MCF 10A (cell line): ENCODE results near the gene GOLGA2. TPM values are rescaled to one million over a fixed set of nuclear protein-coding genes. Genes with fewer than 3 reads are reported as not detected.
A peak's percentile ranks its signal among the peaks of the same experiment; 100 is the strongest.

Experiments
- BruUV-seq: library from RNA; stranded (reverse); fragments of 400-500 nt; replicated peaks from 2 replicates; lab custom pipeline; 2021; lab: Mats Ljungman, UMichigan
- CTCF ChIA-PET: fragments of 300-600 bp; sonication (Branson Sonifier 250); formaldehyde crosslinking; extraction: SDS; loops from one replicate; lab custom pipeline; 2021; ENCODE audit warnings: antibody characterized with exemption, inconsistent platforms; lab: Yijun Ruan, JAX
- POLR2A ChIA-PET: fragments of 300-600, 350-650 bp; sonication (Branson Sonifier 250); formaldehyde crosslinking; extraction: SDS; loops from one replicate; lab custom pipeline; 2020; ENCODE audit warnings: antibody characterized with exemption, inconsistent platforms; lab: Yijun Ruan, JAX
- DNase-seq: peaks from one replicate; pipeline ENCODE4 v3.0.0-alpha.2; 2018; ENCODE audit not compliant: unreplicated experiment
- H3K27ac Mint-ChIP-seq: one replicate; pipeline ENCODE4 v1.8.0; 2022; ENCODE audit warnings: mild to moderate bottlenecking, low read depth, mixed read lengths; ENCODE audit not compliant: unreplicated experiment
- H3K27me3 Mint-ChIP-seq: one replicate; pipeline ENCODE4 v1.8.0; 2022; ENCODE audit warnings: mixed read lengths; ENCODE audit not compliant: insufficient read depth, unreplicated experiment
- H3K36me3 Mint-ChIP-seq: one replicate; pipeline ENCODE4 v1.8.0; 2022; ENCODE audit warnings: mild to moderate bottlenecking, moderate library complexity, mixed read lengths; ENCODE audit not compliant: insufficient read depth, unreplicated experiment
- H3K4me1 Mint-ChIP-seq: one replicate; pipeline ENCODE4 v1.8.0; 2022; ENCODE audit warnings: mixed read lengths; ENCODE audit not compliant: insufficient read depth, unreplicated experiment
- H3K4me3 Mint-ChIP-seq: one replicate; pipeline ENCODE4 v1.8.0; 2022; ENCODE audit warnings: mild to moderate bottlenecking, moderate library complexity, mixed read lengths; ENCODE audit not compliant: unreplicated experiment
- H3K9me3 Mint-ChIP-seq: one replicate; pipeline ENCODE4 v1.8.0; 2022; ENCODE audit warnings: mixed read lengths; ENCODE audit not compliant: unreplicated experiment
- intact Hi-C: fragments of 100-400 bp; cut with micrococcal nuclease; formaldehyde crosslinking; loops from 2 replicates; pipeline ENCODE4 v1.14.1; 2022
- total RNA-seq: library from RNA; stranded (reverse); gene quantifications from 2 replicates; pipeline ENCODE4 v1.2.3, GENCODE V29; 2022
- TF ChIP-seq, protein P1 (sequence below): fragments of 200-600 bp; IDR thresholded peaks from one replicate; pipeline ENCODE4 v1.8.0; 2022; ENCODE audit warnings: antibody characterized with exemption, mild to moderate bottlenecking; ENCODE audit not compliant: unreplicated experiment

The GOLGA2 gene
- total RNA-seq, 1 experiment from 2014 or later, result 124 TPM

DNA sequence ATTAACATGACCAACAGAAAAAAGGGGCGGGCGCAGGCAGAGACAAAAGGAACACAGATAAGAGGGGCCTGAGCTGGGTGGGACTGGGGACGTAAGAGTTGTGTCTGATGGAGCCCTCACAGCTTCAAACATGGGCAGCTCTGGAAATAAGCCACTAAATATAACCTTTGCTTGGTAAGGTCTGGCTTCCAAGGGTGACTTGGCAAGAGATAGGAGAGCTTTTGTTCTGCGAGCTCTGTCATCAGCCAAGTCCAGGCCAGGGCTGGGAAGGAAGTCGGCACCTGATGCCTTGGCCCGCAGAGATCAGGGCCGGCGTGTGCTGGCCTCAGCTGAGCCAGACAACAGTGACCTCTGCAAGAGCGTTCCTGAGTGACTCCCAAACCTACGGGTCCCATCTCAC lies 34.7 kb upstream of the GOLGA2 start:
- DNase-seq, result no peak
- no peak overlapping the region for H3K4me3 Mint-ChIP-seq
- no peaks in the 10 kb centered on the region for H3K9me3 Mint-ChIP-seq
- H3K36me3 Mint-ChIP-seq, result peaks cover 67% of the 10 kb centered on the region
- H3K27me3 Mint-ChIP-seq, result no peaks in the 10 kb centered on the region
- H3K27ac Mint-ChIP-seq, result no peak overlapping the region
- TF ChIP-seq, protein P1, sequence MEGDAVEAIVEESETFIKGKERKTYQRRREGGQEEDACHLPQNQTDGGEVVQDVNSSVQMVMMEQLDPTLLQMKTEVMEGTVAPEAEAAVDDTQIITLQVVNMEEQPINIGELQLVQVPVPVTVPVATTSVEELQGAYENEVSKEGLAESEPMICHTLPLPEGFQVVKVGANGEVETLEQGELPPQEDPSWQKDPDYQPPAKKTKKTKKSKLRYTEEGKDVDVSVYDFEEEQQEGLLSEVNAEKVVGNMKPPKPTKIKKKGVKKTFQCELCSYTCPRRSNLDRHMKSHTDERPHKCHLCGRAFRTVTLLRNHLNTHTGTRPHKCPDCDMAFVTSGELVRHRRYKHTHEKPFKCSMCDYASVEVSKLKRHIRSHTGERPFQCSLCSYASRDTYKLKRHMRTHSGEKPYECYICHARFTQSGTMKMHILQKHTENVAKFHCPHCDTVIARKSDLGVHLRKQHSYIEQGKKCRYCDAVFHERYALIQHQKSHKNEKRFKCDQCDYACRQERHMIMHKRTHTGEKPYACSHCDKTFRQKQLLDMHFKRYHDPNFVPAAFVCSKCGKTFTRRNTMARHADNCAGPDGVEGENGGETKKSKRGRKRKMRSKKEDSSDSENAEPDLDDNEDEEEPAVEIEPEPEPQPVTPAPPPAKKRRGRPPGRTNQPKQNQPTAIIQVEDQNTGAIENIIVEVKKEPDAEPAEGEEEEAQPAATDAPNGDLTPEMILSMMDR, result no peak
- POLR2A ChIA-PET, result interaction anchor here (0.7 to 2.7 kb wide), 5 partner anchors 12 to 51 kb away, joined by 3 to 14 read pairs (median 4); partner anchors contain the start of genes COQ4, SLC27A4 and TRUB2
- BruUV-seq, result no TSS peak
- intact Hi-C loops, result no loop called here
- CTCF ChIA-PET, result no interaction called here
- no peaks in the 10 kb centered on the region for H3K4me1 Mint-ChIP-seq

DNA sequence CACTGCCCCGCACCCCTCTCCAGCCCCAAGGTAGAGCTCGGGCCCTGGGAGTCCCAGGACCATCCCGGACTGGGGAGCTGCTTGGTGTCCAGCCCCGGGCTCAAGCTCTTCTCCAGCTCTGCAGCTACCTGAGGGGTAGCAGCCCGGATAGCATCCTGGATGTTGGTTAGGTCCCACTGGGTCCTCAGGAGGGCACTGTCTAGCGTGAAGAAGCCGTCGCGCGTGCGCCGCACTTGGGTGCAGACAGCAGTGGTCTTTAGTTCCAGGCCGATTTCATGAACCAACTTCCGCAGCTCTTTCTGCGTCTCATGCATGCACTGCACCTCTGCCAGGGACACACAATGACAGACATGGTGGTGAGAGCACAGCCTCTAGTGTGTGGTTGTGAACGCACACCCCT lies 33.7 kb upstream of the GOLGA2 start:
- TF ChIP-seq, protein P1, result no peak
- no peaks in the 10 kb centered on the region for H3K27me3 Mint-ChIP-seq
- H3K4me1 Mint-ChIP-seq, result peaks cover 7% of the 10 kb centered on the region
- no TSS peak for BruUV-seq
- H3K9me3 Mint-ChIP-seq, result no peaks in the 10 kb centered on the region
- intact Hi-C loops, result no loop called here
- no peak overlapping the region for H3K27ac Mint-ChIP-seq
- H3K36me3 Mint-ChIP-seq, result peaks cover 60% of the 10 kb centered on the region
- ChIA-PET CTCF (interaction anchor here (0.6 to 1.4 kb wide), 4 partner anchors 9 to 764 kb away, joined by 3 to 9 read pairs (median 3); no protein-coding TSS in a partner anchor), POLR2A (interaction anchor here (0.6 to 2.7 kb wide), 5 partner anchors 9 to 52 kb away, joined by 3 to 14 read pairs (median 3); partner anchors contain the start of genes COQ4, SLC27A4 and TRUB2)
- no peak for DNase-seq
- H3K4me3 Mint-ChIP-seq, result no peak overlapping the region

DNA sequence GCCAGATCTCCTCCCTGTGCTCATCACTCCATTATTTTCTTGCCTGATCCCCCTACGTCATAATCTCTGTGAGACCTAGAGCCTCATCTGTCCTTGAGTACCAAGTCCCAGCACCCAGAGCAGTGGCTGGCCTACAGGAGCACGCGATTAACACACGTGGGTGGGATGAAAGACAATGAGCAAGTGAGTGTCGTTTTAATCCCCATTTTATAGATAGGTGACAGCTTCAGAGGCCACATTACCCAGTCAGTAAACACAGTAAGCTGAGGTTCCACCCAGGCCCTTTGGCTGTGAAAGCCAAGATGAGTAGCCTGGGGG lies 29.1 kb upstream of the GOLGA2 start:
- BruUV-seq, result no TSS peak
- ChIA-PET CTCF (interaction anchor here (0.6 to 3.0 kb wide), 4 partner anchors 9 to 63 kb away, joined by 3 to 21 read pairs (median 5); no protein-coding TSS in a partner anchor), POLR2A (interaction anchor here (1.0 to 2.1 kb wide), 9 partner anchors 9 to 151 kb away, joined by 3 to 11 read pairs (median 6); partner anchors contain the start of genes GOLGA2, ODF2, SWI5 and URM1)
- no peaks in the 10 kb centered on the region for H3K27me3 Mint-ChIP-seq
- H3K9me3 Mint-ChIP-seq, result no peaks in the 10 kb centered on the region
- H3K4me1 Mint-ChIP-seq, result peaks cover 15% of the 10 kb centered on the region
- DNase-seq, result peak; percentile 28
- intact Hi-C loops, result no loop called here
- H3K4me3 Mint-ChIP-seq, result no peak overlapping the region
- TF ChIP-seq, protein P1, result no peak
- peaks cover 23% of the 10 kb centered on the region for H3K36me3 Mint-ChIP-seq
- peak overlapping the region; percentile 90 for H3K27ac Mint-ChIP-seq

DNA sequence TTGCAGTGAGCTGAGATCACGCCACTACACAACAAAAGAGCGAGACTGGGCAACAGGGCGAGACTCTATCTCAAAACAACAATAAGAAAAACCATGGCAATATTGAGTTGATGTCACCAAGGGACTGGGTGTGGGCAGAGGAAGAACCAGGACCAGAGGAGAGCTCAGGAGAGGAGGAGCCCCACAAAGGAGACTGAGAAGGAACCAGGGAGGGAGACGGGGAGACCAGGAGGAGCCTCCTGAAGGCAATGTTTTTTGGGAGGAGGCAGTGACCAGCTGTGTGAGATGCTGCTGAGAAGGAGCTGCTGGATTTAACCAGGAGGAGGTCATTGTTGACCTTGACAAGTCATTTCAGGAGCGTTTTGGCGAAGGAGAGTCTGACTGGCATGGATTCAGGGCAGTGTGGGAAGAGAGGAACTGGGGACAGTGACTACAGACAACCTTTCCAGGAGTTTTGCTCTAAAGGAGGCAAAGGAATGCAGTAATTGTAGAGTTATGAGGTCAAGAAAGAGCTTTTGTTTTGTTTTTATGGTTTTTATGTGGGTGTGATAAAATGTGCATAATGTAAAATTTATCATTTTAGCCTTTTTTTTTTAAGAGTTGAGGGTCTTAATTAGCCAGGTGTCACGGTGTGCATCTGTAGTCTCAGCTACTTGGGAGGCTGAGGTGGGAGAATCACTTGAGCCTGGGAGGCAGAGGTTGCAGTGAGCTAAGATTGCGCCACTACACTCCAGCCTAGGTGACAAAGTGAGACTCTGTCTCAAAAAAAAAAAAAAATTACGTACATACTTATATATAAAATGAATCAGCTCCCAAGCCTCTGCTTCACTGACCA lies 28.5 kb upstream of the GOLGA2 start:
- BruUV-seq, result no TSS peak
- intact Hi-C loops, result no loop called here
- no peaks in the 10 kb centered on the region for H3K9me3 Mint-ChIP-seq
- H3K27me3 Mint-ChIP-seq, result no peaks in the 10 kb centered on the region
- H3K36me3 Mint-ChIP-seq, result peaks cover 17% of the 10 kb centered on the region
- H3K4me3 Mint-ChIP-seq, result no peak overlapping the region
- H3K27ac Mint-ChIP-seq, result peak overlapping the region; percentile 90
- no peak for DNase-seq
- CTCF ChIA-PET, result interaction anchor here (0.6 to 3.0 kb wide), 6 partner anchors 9 to 64 kb away, joined by 3 to 21 read pairs (median 6); no protein-coding TSS in a partner anchor
- TF ChIP-seq, protein P1, result no peak
- peaks cover 15% of the 10 kb centered on the region for H3K4me1 Mint-ChIP-seq
- POLR2A ChIA-PET, result interaction anchor here (0.6 to 2.1 kb wide), 11 partner anchors 9 to 1498 kb away, joined by 3 to 11 read pairs (median 6); partner anchors contain the start of genes GOLGA2, ODF2, SWI5 and URM1
